Tibial nerve (tissue), 4 donors: ENCODE results near the gene KMT2C.
"Not testable (repeated sequence)": the region's sequence is repeated elsewhere in the genome, so short reads cannot be mapped to it uniquely, and the experiment has no call there.

Experiments used
- EP300 ChIP-seq, 2 donors: sonication (generic); formaldehyde crosslinking; IDR thresholded peaks; one replicate each; pipeline ENCODE4 v1.6.1; 2017; ENCODE audit warnings: antibody characterized with exemption in 2 of 2, mild to moderate bottlenecking in 1 of 2
- POLR2A ChIP-seq, 2 donors: fragments of 450-650 bp; IDR thresholded peaks; one replicate each; pipeline ENCODE4 v1.6.1; 2017; ENCODE audit warnings: antibody characterized with exemption in 2 of 2, mild to moderate bottlenecking in 2 of 2, moderate library complexity in 2 of 2
- TF ChIP-seq, protein P1 (sequence below), 5 experiments: fragments of 200-600 bp in 3 of 5; fragments of 450-650 bp in 2 of 5; sonication (generic) in 3 of 5; IDR thresholded peaks; one replicate each; pipeline ENCODE4 v1.5.1; 2016 to 2019; ENCODE audit warnings: antibody characterized with exemption in 5 of 5, mild to moderate bottlenecking in 3 of 5, moderate library complexity in 2 of 5

DNA sequence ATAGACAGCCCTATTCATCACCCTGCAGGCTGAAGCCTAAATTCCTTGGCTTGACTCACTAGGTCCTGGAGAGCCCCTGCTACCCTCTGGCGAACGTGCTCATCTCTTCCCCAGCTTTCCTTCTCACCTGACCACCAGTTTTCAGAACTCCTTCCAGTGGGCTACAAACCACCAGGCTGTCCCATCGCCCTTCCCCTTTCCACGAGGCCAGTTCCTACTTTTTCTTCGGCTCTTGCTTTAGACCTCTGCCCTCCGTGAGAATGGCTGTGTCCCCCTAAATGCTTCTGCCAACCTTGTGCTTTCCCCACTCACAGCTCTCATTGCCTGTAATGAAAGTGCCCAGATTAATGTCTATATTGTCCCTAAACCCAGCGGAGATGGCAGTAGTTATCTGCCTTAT, 5.4 kb upstream of the KMT2C start:
- TF ChIP-seq, protein P1, sequence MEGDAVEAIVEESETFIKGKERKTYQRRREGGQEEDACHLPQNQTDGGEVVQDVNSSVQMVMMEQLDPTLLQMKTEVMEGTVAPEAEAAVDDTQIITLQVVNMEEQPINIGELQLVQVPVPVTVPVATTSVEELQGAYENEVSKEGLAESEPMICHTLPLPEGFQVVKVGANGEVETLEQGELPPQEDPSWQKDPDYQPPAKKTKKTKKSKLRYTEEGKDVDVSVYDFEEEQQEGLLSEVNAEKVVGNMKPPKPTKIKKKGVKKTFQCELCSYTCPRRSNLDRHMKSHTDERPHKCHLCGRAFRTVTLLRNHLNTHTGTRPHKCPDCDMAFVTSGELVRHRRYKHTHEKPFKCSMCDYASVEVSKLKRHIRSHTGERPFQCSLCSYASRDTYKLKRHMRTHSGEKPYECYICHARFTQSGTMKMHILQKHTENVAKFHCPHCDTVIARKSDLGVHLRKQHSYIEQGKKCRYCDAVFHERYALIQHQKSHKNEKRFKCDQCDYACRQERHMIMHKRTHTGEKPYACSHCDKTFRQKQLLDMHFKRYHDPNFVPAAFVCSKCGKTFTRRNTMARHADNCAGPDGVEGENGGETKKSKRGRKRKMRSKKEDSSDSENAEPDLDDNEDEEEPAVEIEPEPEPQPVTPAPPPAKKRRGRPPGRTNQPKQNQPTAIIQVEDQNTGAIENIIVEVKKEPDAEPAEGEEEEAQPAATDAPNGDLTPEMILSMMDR (IDR thresholded peaks at IDR 0.05): not testable (repeated sequence)
- TF ChIP-seq POLR2A, EP300 (IDR thresholded peaks at IDR 0.05): not testable (repeated sequence)
